ENCODE results near the gene LARGE1.

Gene LARGE1

DNA sequence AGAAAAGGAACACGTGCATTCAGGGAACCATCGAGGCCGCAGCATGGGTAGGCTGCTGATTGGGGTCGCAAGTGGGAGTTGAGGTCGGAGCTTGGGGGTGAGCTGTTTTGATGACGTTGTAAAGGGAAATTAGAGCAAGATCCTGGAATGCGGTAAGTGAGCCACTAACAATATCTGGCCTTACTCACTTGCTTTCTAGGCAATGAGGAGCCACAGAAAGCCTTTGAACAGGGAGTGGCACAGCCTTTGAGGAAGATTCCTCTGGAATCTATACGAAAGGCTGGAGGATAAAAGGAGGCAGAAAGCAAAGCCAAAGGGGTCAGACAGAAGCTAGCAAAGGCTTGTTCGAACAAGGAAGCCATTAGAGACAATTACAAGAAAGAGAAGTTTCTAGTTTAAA, 197.5 kb downstream of the LARGE1 start:
- DNase-seq (ENCODE audit: low read depth, low spot score) = no peak

GRCh38 chr22:33720166-33720878, 200.0 kb downstream of the LARGE1 start:
- DNase-seq (ENCODE audit: low read depth, low spot score) = no peak

DNA sequence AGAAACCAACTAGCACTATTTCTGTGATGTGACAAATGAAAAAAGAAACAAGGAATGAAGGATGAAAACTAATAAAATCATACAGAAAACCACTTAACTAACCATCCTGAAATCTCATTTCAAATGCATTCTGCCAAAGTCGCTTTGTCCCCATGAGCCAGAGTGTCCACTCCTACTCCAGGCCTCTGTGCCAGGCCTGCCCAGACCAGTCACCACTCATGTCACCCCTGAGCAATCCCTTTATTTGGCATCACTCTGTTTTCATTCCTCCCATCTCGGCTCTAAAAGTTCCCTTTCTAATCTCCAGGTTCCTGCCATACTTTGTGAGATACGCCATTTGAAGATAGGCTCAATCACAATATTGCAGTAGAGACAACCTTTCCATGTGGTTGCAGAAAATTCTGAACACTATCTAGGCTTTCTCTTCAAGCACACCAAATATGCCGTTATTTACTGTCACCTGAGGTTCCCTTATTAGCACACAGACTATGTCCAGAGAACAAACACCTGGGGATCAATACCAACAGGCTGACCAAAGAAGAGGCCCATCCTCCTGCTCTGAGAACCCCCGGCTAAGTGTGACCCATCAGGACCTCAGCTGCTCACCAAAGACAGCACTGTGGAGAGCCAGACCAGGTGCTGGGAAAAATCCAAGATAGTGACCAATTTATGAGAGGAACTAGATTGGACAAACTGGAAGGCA, 202.4 kb downstream of the LARGE1 start:
- DNase-seq (ENCODE audit: low read depth, low spot score) = no peak

- no peak for DNase-seq (ENCODE audit: low read depth, low spot score)
Measured at GRCh38 chr22:33715237-33715985, 204.9 kb downstream of the LARGE1 start.

DNA sequence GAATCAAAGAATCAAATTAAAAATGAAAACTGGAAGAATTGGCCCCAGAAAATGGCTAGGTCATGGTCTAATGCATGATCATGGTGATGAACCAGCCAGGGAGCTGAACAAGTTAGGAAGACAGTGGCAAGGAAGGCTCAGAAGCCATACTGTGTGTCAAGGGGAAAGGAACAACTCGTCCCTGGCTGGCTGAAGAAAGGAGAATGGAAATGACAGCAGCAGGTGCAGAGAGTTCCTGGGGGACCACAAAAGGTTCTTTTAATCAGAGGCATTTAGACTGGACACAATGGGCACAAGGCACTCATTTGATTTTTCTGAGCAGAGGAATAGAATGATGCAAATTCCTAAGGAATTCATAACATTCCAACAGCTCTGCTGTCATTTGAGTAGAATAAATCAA, 209.9 kb downstream of the LARGE1 start:
- DNase-seq (ENCODE audit: low read depth, low spot score) = no peak

DNA sequence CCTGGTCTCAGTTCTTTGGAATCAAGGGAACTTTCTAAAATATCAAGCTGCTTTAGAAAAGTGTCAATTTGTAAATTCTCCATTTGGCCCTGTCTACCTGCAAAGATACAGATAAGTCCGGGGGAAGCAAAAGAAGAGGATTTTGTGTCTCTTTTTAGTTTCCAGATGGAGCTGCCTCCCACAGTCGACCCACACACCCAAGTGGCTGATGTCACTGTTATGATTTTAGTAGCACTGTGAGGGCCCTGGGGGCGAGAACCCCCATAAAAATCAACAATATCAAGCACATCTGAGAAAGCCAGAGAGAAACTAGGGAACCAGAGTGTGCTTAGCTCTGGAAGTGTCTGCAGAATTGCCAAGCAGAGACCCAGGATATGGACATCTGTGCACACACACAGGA, 212.7 kb downstream of the LARGE1 start:
- DNase-seq (ENCODE audit: low read depth, low spot score) = no peak

GRCh38 chr22:33706100-33706499, 214.2 kb downstream of the LARGE1 start:
- no peak for DNase-seq (ENCODE audit: low read depth, low spot score)

GRCh38 chr22:33699176-33699575, 221.1 kb downstream of the LARGE1 start:
- DNase-seq (ENCODE audit: low read depth, low spot score) = no peak

DNA sequence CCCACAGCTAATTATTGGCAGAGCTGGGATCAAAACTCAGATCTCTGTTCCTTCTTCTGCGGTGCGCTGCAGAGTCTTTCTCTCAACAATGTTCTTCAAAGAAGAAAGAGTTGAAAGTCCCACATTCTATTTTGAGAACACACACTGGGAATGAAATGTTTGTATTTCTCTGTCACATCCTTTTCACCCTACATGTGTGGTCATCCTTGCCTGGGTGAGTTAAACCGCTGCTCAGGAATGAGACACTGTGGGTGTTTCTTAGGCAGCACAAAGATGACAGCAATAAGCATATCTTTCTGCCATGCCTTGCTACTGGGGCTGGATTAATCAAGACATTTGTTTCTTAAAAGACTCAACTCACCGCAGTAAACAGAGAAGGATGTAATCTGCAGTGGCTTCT, 222.6 kb downstream of the LARGE1 start:
- no peak for DNase-seq (ENCODE audit: low read depth, low spot score)

DNA sequence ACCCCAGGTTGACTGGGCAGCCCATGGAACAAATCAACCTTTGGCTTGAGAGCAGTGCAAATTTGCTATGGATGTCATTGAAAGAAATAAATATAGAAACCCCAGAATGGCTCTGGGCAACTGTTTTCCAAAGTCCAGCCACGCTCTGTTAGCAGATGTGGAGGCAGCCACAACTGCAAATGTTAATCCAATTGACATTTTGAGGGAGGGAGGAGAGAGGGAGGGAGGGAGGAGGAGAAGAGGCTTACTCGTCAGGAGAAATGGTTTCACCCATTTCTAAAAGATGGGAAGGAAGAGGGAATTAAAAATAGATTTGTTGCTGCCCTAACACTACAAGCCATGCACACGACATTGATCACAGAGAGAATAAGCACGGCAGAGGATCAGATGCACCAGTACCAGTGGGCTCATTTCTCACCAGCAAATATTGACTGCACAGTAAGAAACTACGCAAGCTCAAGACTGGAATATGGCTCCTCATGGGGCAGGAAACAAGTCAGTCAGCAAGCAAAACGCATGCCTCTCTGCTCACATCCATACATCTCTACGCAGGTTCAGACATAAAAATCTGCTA, 229.1 kb downstream of the LARGE1 start:
- DNase-seq (ENCODE audit: low read depth, low spot score) = no peak

GRCh38 chr22:33688903-33689302, 231.4 kb downstream of the LARGE1 start:
- no peak for DNase-seq (ENCODE audit: low read depth, low spot score)

DNA sequence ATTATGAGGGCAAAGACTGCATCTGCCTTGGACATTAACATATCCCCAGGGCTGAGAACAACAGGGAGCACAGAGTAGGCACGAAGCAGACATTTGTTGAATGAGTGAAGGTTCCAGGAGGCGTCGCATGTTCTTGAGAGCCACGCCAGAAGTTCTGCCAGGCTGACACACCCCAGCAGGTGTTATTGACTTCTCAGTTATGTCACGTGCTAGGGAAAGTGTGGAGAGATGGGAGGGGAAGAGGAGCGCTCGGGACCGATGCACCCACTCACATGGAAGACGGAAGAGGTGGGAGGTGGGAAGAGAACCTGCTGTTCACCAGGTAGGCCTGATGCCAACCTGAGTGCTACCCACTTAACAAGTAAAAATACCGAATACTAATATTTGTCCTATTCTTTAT, 232.8 kb downstream of the LARGE1 start:
- DNase-seq (ENCODE audit: low read depth, low spot score) = no peak

- DNase-seq (ENCODE audit: low read depth, low spot score) = no peak
Measured at GRCh38 chr22:33684087-33684486, 236.2 kb downstream of the LARGE1 start.

DNA sequence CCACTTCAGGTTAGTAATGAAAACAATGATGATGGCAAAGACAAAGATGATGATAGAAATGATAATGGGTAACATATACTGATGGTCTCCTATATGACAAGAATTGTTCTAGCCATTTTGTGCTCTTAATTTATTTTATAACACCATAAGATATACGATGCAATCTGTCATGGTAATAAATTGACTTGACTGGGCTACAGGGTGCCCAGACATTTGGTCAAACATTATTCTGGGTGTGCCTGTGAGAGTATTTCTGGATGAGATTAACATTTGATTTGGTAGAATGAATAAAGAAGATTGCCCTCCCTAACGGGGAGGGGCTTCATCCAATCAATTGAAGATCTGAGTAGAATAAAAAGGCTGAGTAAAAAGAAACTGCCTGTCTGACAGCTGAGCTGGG, 237.3 kb downstream of the LARGE1 start:
- no peak for DNase-seq (ENCODE audit: low read depth, low spot score)

DNA sequence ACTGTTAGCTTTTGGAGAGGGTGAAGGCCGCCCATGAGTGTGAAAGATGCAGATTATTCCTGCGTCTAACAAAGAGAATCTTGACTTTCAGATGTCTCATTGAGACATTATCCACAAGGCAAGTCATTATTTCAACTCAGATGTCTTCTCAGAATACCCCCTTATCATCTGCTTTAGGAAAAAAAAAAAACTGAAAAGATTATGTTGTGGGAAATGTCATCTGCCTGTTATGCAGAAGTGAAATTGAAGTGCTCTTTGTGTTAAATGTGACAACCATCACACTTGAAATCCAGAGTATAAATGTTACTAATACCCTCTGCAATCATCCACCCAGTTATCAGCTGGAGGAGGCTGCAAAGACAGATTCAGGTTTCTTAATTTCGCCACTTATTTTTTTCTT, 239.6 kb downstream of the LARGE1 start:
- no peak for DNase-seq (ENCODE audit: low read depth, low spot score)

- no peak for DNase-seq (ENCODE audit: low read depth, low spot score)
Measured at GRCh38 chr22:33678523-33678922, 241.8 kb downstream of the LARGE1 start.

GRCh38 chr22:33677536-33677935, 242.7 kb downstream of the LARGE1 start:
- DNase-seq (ENCODE audit: low read depth, low spot score) = no peak

GRCh38 chr22:33674357-33674756, 245.9 kb downstream of the LARGE1 start:
- no peak for DNase-seq (ENCODE audit: low read depth, low spot score)

DNA sequence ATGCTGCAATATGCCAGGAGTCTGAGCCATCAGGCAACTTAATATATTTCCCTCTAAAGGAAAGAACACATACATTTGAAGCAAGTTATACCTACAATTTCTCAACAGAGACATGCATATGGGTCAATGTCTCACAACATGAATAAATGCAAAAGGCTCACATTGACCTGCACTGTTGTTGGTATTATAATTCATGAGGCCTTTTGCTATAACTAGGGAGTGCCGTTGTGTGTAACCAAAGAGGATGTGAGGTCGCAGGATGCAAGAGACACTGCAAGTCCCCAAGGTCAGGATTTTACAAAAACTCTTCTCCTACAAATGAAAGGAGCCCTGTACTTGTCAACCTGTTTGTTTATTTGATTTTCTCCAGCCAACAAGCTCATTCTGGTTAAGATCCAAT, 250.5 kb downstream of the LARGE1 start:
- no peak for DNase-seq (ENCODE audit: low read depth, low spot score)

DNA sequence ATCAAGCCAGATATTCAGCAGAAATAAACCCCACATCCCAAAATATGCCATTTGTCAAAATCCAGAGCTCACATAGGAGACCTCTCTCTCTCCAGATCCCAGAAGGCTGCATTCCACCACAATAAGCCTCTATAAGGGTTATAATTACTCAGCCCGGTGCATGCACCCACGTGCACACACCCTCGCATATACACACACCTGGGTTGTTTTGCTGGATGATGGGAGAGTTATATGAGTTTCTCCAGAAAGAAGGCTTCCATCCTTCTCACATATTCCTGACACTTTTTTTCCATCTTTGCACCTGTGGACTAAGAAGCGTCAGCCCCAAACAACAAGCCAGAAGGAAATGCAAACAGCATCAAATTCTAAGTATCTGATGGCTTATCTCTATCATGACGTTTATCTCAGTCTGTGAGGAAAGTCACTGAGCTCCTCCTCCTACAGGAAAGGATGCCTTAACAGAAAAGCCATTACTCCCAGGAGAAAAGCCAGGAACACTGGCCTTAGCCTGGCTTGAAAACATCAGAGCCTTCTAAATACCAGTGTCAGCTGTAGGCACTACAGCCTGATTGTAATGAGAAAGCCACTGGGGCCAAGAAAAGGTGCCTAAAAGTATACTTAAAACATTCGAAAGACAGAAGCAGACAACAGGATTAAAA, 253.2 kb downstream of the LARGE1 start:
- DNase-seq (ENCODE audit: low read depth, low spot score) = no peak

- DNase-seq (ENCODE audit: low read depth, low spot score) = no peak
Measured at GRCh38 chr22:33666279-33666960, 253.9 kb downstream of the LARGE1 start.
